ENCODE results near the gene HEMK1.

GRCh38 chr3:50610181-50610971 is 41.1 kb downstream of the HEMK1 start:
- no peak for TF ChIP-seq CTCF (conservative IDR thresholded peaks at IDR 0.05 in 1 of 2, IDR thresholded peaks at IDR 0.05 in 1 of 2; ENCODE audit: extremely low read depth in 1 of 2, insufficient read depth in 1 of 2, low read depth in 1 of 2, low read length in 2 of 2)
- TF ChIP-seq EZH2 (IDR thresholded peaks at IDR 0.05; ENCODE audit: borderline replicate concordance, low read length): no peak
